ENCODE data around the gene OR5B3. TPM values are rescaled to one million over a fixed set of nuclear protein-coding genes. Genes with fewer than 3 reads are reported as not detected.
"Not testable (repeated sequence)": the region's sequence is repeated elsewhere in the genome, so short reads cannot be mapped to it uniquely, and the experiment has no call there.

Gene OR5B3
- total RNA-seq, result not detected in 2 replicates

DNA sequence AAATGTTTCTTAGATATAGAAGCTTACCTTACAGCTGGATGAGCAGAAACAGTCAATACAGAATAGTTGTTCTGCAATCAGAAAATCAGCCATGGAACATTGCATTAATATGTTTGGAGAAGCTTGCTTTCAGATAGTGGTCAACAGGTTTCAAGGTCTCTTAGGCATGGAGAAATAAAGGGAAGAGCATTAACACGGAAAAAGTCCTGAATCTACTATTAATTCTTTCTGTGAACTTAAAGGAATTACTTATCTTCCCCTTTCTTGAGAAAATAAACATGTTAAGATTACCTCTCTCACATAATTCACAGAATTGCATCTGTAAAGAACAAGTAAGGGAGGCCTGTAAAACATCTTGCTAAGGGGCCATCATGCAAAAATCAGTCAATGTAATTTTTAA lies at the start of gene OR5B3:
Gene OR5B3, minus strand, starts transcription at position 101 of the 400 bp plus-strand sequence. CDS start 3,465 bp downstream, outside the sequence.
- no peak for DNase-seq (ENCODE audit: extremely low read depth, low read depth, low spot score)

GRCh38 chr11:58451585-58451984 lies 44.9 kb upstream of the OR5B3 start:
- no peak for DNase-seq (ENCODE audit: extremely low read depth, low read depth, low spot score)

DNA sequence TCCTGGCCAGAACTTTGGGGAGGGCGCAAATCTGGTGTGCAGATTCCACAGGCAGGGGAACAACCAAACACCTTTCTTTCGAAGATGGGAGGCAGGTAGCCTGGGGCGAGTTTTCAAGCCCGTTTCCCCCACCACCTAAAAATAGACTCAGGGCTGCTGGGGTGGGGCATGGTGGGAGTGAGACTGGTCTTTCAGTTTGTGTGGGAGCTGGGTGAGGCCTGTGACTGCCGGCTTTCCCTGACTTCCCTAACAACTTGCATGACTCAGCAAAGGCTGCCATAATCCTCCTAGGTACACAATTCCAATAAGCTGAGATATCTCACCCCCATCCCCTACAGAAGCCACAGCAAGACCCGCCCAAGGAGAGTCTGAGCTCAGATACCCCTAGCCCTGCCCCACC lies 39.6 kb upstream of the OR5B3 start:
- DNase-seq (ENCODE audit: extremely low read depth, low read depth, low spot score), result no peak

DNA sequence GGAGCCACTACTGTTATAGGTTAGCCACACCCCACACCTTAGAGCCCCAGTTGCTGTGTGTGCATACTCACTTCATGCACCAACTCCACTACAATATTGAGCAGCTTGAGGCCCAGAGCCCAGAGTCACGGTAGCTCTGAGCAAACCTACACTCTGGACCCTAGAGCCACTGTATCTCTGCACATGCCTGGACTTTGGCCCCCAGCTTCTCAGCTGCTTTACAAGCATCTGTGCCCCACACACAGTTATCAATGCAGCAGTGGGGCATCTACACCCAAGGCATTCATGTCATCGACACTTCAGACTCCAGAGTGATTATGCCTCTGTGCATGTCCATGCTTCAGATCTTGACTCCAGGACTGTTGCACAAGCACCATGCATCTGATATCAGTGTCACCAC lies 37.6 kb upstream of the OR5B3 start:
- no peak for DNase-seq (ENCODE audit: extremely low read depth, low read depth, low spot score)

DNA sequence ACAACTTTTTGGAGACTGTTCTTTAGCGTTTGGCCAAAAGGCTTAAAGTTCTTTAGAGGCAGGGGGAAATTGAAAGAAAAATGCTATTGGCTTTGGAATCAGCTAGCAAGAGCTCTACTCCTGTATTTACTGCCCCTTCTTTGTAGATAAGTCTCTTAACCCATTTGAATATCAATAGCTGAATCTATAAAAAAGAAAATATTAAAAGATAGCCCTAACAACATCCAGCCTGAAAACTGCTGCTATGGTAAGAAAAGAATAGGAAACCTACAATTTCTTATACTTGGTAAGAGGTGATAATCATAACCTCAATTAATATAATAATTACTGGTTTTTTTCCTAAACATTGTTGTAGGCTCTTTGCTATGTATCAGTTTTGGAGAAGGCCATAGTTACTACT lies 35.5 kb upstream of the OR5B3 start, which contains the start of gene OR5B12:
Gene OR5B12, minus strand, starts transcription at position 101 of the 400 bp plus-strand sequence. CDS start 2,085 bp downstream, outside the sequence.
- DNase-seq (ENCODE audit: extremely low read depth, low read depth, low spot score), result no peak

DNA sequence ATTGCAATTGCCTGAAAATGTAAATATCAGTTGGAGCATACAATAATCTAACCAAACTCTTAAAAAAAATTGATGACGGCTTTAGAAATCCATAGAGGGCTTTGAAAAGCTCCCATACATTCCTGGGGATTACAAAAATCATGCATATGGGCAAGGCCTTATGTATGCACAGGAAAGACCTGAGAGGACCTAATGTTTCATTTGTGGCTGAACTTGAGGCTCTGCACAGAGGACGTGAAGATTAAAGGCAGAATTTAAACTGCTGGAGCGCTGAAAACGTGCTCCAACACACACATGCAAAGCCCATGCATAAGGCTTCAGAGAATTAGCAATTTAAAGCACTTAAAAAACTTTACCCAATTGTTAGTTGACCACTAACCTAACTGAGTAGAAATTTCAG lies 31.8 kb upstream of the OR5B3 start:
- no peak for DNase-seq (ENCODE audit: extremely low read depth, low read depth, low spot score)

GRCh38 chr11:58434217-58434616 lies 27.5 kb upstream of the OR5B3 start:
- no peak for DNase-seq (ENCODE audit: extremely low read depth, low read depth, low spot score)

GRCh38 chr11:58433638-58434203 lies 27.0 kb upstream of the OR5B3 start:
- DNase-seq (ENCODE audit: extremely low read depth, low read depth, low spot score), result no peak

- no peak for DNase-seq (ENCODE audit: extremely low read depth, low read depth, low spot score)
Measured at GRCh38 chr11:58429273-58429672, 22.6 kb upstream of the OR5B3 start.

DNA sequence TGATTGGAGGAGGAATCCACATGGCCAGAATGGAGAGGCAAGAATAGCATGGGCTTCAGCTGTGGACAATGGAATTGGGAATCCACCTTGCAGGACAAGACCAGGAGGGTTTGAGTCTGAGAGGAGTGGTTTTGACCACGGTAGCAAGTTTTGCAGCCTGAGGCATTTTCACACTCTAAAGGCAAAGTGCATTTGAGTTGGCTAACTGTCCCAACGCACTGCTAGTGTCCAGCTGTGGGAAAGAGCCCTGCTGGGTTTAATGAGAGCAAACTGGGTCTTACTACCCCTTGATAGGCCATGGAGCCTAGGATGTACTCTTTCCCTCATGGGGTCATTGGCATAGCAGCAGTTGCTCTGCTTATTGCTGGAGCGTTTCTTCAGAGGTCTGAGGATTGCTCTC lies 21.3 kb upstream of the OR5B3 start, which contains the start of gene OR5B2:
Gene OR5B2, minus strand, starts transcription at position 101 of the 400 bp plus-strand sequence. CDS start 4,860 bp downstream, outside the sequence.
- DNase-seq (ENCODE audit: extremely low read depth, low read depth, low spot score), result no peak

GRCh38 chr11:58399622-58400021 lies 7.1 kb downstream of the OR5B3 start:
- DNase-seq (ENCODE audit: extremely low read depth, low read depth, low spot score), result not testable (repeated sequence)

- no peak for DNase-seq (ENCODE audit: extremely low read depth, low read depth, low spot score)
Measured at GRCh38 chr11:58395581-58395980, 11.1 kb downstream of the OR5B3 start.

GRCh38 chr11:58394195-58394594 lies 12.5 kb downstream of the OR5B3 start:
- DNase-seq (ENCODE audit: extremely low read depth, low read depth, low spot score), result peak; percentile 22

DNA sequence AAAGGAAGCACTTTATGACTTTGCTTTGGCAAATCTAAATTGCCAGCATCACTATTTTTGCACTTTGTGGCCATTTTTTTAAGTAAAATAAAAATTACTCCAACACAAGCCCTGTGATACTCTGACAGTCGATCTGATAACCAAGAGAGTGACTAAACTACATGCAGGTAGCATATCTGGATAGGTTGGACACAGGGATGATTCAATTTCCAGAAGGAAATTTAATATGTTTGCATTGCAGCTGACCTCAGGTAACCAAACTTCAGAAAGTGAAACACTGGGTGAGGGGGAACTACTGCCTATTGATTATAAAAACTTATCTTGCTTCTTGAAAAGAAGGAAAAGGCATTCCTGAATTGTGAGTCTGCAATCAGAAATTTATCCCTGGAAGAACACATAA lies 13.9 kb downstream of the OR5B3 start:
- DNase-seq (ENCODE audit: extremely low read depth, low read depth, low spot score), result no peak

- no peak for DNase-seq (ENCODE audit: extremely low read depth, low read depth, low spot score)
Measured at GRCh38 chr11:58391879-58392278, 14.8 kb downstream of the OR5B3 start.

- no peak for DNase-seq (ENCODE audit: extremely low read depth, low read depth, low spot score)
Measured at GRCh38 chr11:58390551-58391063, 16.1 kb downstream of the OR5B3 start.

DNA sequence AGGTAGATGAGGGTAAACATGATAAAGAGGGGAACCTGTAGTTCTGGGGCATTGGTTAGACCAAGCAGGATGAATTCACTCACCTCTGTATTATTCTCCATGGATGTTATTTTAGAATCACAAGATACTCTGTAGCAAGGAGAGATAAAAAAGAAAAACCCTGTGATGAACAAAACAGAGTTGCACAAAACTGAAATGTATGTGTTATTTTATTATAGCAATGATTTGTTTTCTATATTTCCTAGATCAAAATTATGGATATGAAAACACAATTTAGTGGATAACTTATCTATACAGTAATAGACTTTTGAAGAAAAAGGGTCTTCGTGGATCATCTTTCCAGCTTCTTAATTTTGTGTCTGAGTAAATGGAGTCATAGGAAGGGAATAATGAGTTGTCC lies 47.7 kb downstream of the OR5B3 start, which contains the start of gene OR5B17:
Gene OR5B17, minus strand, starts transcription at position 101 of the 400 bp plus-strand sequence. Its CDS starts 0 bp downstream, at position 101.
- no peak for DNase-seq (ENCODE audit: extremely low read depth, low read depth, low spot score)

DNA sequence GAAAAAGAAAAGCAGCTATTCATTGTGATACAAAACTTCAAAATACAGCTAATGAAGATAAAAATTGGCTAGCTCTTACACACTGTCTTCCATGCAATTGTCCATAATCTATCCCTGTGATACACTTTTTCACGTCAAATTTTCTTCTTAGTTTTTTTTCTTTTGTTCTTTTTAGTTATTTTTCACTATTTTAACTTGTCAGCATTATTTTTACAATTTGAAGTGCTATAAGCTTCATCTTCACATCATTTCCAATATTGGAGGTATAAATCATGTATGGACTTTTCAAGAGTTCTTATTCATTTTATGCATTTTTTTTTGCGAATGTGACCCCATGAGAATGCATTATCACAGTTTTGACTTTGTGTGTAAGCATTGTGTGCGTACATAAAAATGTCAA lies 51.9 kb downstream of the OR5B3 start:
- DNase-seq (ENCODE audit: extremely low read depth, low read depth, low spot score), result no peak

Data from glomerular endothelial cell (primary cell).